HepG2 (cell line): Measurements from ENCODE around the gene NDRG3. TPM values are rescaled to one million over a fixed set of nuclear protein-coding genes. Genes with fewer than 3 reads are reported as not detected.

ENCODE experiments used
- ARNT ChIP-seq: fragments of 450-650 bp; IDR thresholded peaks from 2 replicates; pipeline ENCODE4 v1.6.1; 2017
- BHLHE40 ChIP-seq: IDR thresholded peaks from 2 replicates; pipeline ENCODE4 v1.6.1; 2011; ENCODE audit warnings: low read length, improper control_type of control experiment
- BORCS8-MEF2B ChIP-seq: sonication (generic); formaldehyde crosslinking; IDR thresholded peaks from 2 replicates; pipeline ENCODE4 v1.8.0; 2022; ENCODE audit warnings: mild to moderate bottlenecking, missing genetic modification reagents
- CSRNP1 ChIP-seq: sonication (generic); formaldehyde crosslinking; IDR thresholded peaks from 2 replicates; pipeline ENCODE4 v1.8.1; 2023; ENCODE audit warnings: mild to moderate bottlenecking, missing genetic modification reagents
- DNMT1 ChIP-seq: sonication (generic); formaldehyde crosslinking; IDR thresholded peaks from 2 replicates; pipeline ENCODE4 v1.5.1; 2020; ENCODE audit warnings: mild to moderate bottlenecking, missing genetic modification reagents
- HCFC1 ChIP-seq: fragments of 150-350 bp; IDR thresholded peaks from 2 replicates; pipeline ENCODE4 v1.6.1; 2014; ENCODE audit warnings: low read depth, low read length
- NR2F1 ChIP-seq, 2 experiments: fragments of 450-650 bp in 1 of 2; formaldehyde crosslinking in 1 of 2; IDR thresholded peaks; 2 replicates each; pipeline versions ENCODE4 v1.5.0 to v1.6.1; 2016 to 2020; ENCODE audit warnings: mild to moderate bottlenecking in 1 of 2, missing compliant biosample characterization in 1 of 2, missing genetic modification reagents in 1 of 2, moderate library complexity in 1 of 2
- PTBP1 ChIP-seq: fragments of 200-400 bp; formaldehyde crosslinking; IDR thresholded peaks from 2 replicates; pipeline ENCODE4 v1.6.1; 2018; ENCODE audit warnings: low read length, low read depth; ENCODE audit not compliant: poor library complexity, severe bottlenecking
- SP5 ChIP-seq: IDR thresholded peaks from 2 replicates; pipeline ENCODE4 v1.6.1; 2016; ENCODE audit warnings: low read depth, borderline replicate concordance
- THAP11 ChIP-seq: IDR thresholded peaks from 2 replicates; pipeline ENCODE4 v1.6.1; 2016; ENCODE audit warnings: missing biosample characterization, missing genetic modification reagents
- ZMAT5 ChIP-seq: sonication (generic); formaldehyde crosslinking; IDR thresholded peaks from 2 replicates; pipeline ENCODE4 v1.5.0; 2020; ENCODE audit warnings: mild to moderate bottlenecking, low read depth, missing genetic modification reagents, borderline replicate concordance
- ZNF121 ChIP-seq: sonication (generic); formaldehyde crosslinking; IDR thresholded peaks from 2 replicates; pipeline ENCODE4 v1.5.0; 2020; ENCODE audit warnings: mild to moderate bottlenecking, missing genetic modification reagents
- ZNF350 ChIP-seq: sonication (generic); formaldehyde crosslinking; IDR thresholded peaks from 2 replicates; pipeline ENCODE4 v1.4.0; 2020; ENCODE audit warnings: mild to moderate bottlenecking, low read depth, missing genetic modification reagents, borderline replicate concordance
- ZNF367 ChIP-seq: sonication (generic); formaldehyde crosslinking; IDR thresholded peaks from 2 replicates; pipeline ENCODE4 v1.4.0; 2020; ENCODE audit warnings: missing genetic modification reagents, borderline replicate concordance
- ZNF446 ChIP-seq: sonication (generic); formaldehyde crosslinking; IDR thresholded peaks from 2 replicates; pipeline ENCODE4 v1.5.0; 2020; ENCODE audit warnings: mild to moderate bottlenecking, missing genetic modification reagents
- polyA plus RNA-seq, 8 experiments: library from polyadenylated mRNA; depleted of rRNA in 3 of 8; stranded (reverse) in 7 of 8; unstranded in 1 of 8; fragments of >200 nt; fragmentation: Illumina TruSeq in 4 of 8; extraction: Trizol in 4 of 8; gene quantifications; 2 replicates each; pipeline versions ENCODE4 v1.2.1 to v1.2.3, GENCODE V29; 2011 to 2016; ENCODE audit warnings: low read depth in 4 of 8, missing spikeins in 1 of 8, mixed read lengths in 1 of 8; ENCODE audit not compliant: insufficient read depth in 1 of 8
- total RNA-seq, 5 experiments: library from RNA; depleted of rRNA; stranded (reverse); fragments of >200 nt; fragmentation: Illumina TruSeq; extraction: Trizol; gene quantifications; 2 replicates each; pipeline ENCODE4 v1.2.3, GENCODE V29; 2016; ENCODE audit warnings: low read depth in 1 of 5
- TF ChIP-seq, protein P1 (sequence below): sonication (generic); formaldehyde crosslinking; IDR thresholded peaks from 2 replicates; pipeline ENCODE4 v1.4.0; 2020; ENCODE audit warnings: missing genetic modification reagents, borderline replicate concordance
- TF ChIP-seq, protein P2 (sequence below): IDR thresholded peaks from 2 replicates; pipeline ENCODE4 v1.6.1; 2016
- TF ChIP-seq, protein P3 (sequence below): sonication (generic); formaldehyde crosslinking; IDR thresholded peaks from 2 replicates; pipeline ENCODE4 v1.4.0; 2020; ENCODE audit warnings: missing genetic modification reagents, borderline replicate concordance

Gene NDRG3
- total and polyA plus RNA-seq, 2 of the 13 experiments (the other 11 are each of a cell fraction or from before 2014, with no cell fraction given): 36.0 to 40.5 TPM

GRCh38 chr20:36676701-36677421, 69.0 kb downstream of the NDRG3 start (continued):
- TF ChIP-seq, protein P1, sequence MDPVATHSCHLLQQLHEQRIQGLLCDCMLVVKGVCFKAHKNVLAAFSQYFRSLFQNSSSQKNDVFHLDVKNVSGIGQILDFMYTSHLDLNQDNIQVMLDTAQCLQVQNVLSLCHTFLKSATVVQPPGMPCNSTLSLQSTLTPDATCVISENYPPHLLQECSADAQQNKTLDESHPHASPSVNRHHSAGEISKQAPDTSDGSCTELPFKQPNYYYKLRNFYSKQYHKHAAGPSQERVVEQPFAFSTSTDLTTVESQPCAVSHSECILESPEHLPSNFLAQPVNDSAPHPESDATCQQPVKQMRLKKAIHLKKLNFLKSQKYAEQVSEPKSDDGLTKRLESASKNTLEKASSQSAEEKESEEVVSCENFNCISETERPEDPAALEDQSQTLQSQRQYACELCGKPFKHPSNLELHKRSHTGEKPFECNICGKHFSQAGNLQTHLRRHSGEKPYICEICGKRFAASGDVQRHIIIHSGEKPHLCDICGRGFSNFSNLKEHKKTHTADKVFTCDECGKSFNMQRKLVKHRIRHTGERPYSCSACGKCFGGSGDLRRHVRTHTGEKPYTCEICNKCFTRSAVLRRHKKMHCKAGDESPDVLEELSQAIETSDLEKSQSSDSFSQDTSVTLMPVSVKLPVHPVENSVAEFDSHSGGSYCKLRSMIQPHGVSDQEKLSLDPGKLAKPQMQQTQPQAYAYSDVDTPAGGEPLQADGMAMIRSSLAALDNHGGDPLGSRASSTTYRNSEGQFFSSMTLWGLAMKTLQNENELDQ (CRISPR knock-in tag): peak; percentile 68; the same call in 1 of the 2 replicates
- TF ChIP-seq, protein P2, sequence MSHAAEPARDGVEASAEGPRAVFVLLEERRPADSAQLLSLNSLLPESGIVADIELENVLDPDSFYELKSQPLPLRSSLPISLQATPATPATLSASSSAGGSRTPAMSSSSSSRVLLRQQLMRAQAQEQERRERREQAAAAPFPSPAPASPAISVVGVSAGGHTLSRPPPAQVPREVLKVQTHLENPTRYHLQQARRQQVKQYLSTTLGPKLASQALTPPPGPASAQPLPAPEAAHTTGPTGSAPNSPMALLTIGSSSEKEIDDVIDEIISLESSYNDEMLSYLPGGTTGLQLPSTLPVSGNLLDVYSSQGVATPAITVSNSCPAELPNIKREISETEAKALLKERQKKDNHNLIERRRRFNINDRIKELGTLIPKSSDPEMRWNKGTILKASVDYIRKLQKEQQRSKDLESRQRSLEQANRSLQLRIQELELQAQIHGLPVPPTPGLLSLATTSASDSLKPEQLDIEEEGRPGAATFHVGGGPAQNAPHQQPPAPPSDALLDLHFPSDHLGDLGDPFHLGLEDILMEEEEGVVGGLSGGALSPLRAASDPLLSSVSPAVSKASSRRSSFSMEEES (CRISPR knock-in tag): no peak
- TF ChIP-seq BORCS8-MEF2B (no peak), NR2F1 (CRISPR knock-in tag; IDR thresholded peaks at IDR 0.05) (no peak), THAP11 (CRISPR knock-in tag) (no peak), ZMAT5 (CRISPR knock-in tag) (no peak), ZNF121 (CRISPR knock-in tag) (no peak), DNMT1 (no peak), ZNF446 (CRISPR knock-in tag) (no peak), SP5 (no peak), CSRNP1 (CRISPR knock-in tag) (0 out of 2 replicates have a peak, but pooled peaks have one; percentile 20), PTBP1 (no peak), ZNF367 (CRISPR knock-in tag) (no peak), ZNF350 (CRISPR knock-in tag) (no peak), BHLHE40 (no peak), ARNT (no peak), HCFC1 (no peak)
- TF ChIP-seq, protein P3, sequence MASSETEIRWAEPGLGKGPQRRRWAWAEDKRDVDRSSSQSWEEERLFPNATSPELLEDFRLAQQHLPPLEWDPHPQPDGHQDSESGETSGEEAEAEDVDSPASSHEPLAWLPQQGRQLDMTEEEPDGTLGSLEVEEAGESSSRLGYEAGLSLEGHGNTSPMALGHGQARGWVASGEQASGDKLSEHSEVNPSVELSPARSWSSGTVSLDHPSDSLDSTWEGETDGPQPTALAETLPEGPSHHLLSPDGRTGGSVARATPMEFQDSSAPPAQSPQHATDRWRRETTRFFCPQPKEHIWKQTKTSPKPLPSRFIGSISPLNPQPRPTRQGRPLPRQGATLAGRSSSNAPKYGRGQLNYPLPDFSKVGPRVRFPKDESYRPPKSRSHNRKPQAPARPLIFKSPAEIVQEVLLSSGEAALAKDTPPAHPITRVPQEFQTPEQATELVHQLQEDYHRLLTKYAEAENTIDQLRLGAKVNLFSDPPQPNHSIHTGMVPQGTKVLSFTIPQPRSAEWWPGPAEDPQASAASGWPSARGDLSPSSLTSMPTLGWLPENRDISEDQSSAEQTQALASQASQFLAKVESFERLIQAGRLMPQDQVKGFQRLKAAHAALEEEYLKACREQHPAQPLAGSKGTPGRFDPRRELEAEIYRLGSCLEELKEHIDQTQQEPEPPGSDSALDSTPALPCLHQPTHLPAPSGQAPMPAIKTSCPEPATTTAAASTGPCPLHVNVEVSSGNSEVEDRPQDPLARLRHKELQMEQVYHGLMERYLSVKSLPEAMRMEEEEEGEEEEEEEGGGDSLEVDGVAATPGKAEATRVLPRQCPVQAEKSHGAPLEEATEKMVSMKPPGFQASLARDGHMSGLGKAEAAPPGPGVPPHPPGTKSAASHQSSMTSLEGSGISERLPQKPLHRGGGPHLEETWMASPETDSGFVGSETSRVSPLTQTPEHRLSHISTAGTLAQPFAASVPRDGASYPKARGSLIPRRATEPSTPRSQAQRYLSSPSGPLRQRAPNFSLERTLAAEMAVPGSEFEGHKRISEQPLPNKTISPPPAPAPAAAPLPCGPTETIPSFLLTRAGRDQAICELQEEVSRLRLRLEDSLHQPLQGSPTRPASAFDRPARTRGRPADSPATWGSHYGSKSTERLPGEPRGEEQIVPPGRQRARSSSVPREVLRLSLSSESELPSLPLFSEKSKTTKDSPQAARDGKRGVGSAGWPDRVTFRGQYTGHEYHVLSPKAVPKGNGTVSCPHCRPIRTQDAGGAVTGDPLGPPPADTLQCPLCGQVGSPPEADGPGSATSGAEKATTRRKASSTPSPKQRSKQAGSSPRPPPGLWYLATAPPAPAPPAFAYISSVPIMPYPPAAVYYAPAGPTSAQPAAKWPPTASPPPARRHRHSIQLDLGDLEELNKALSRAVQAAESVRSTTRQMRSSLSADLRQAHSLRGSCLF (CRISPR knock-in tag): no peak
